ENCODE data around the gene BMERB1. TPM values are rescaled to one million over a fixed set of nuclear protein-coding genes. Genes with fewer than 3 reads are reported as not detected.
A peak's percentile ranks its signal among the peaks of the same experiment; 100 is the strongest.
"Not testable (repeated sequence)": the region's sequence is repeated elsewhere in the genome, so short reads cannot be mapped to it uniquely, and the experiment has no call there.

BMERB1 gene
- polyA plus RNA-seq, 1 donor, result 11.1 TPM

GRCh38 chr16:15443753-15444152, 9.4 kb downstream of the BMERB1 start:
- H3K9me3 ChIP-seq (ENCODE audit: control insufficient read depth, low read depth, low read length), result no peaks in the 10 kb centered on the region
- DNase-seq, result peak in 1 of 2 donors; percentile 36
- no peak overlapping the region for H3K4me3 ChIP-seq (ENCODE audit: low read length)
- peaks cover 7% of the 10 kb centered on the region for H3K4me1 ChIP-seq (ENCODE audit: control insufficient read depth, insufficient read depth, low read length)
- H3K27me3 ChIP-seq (ENCODE audit: control insufficient read depth, insufficient read depth, low read length), result peaks cover 4% of the 10 kb centered on the region
- H3K27ac ChIP-seq (ENCODE audit: low read length), result no peak overlapping the region
- no peaks in the 10 kb centered on the region for H3K36me3 ChIP-seq (ENCODE audit: control insufficient read depth, insufficient read depth, low read length)
- WGBS (ENCODE audit: insufficient coverage, low lambda C conversion rate), result no CpG with 5 or more reads among the region's 4 CpGs

GRCh38 chr16:15444264-15444663, 9.9 kb downstream of the BMERB1 start:
- Histone ChIP-seq H3K27ac (ENCODE audit: low read length) (no peak overlapping the region), H3K4me3 (ENCODE audit: low read length) (no peak overlapping the region), H3K4me1 (ENCODE audit: control insufficient read depth, insufficient read depth, low read length) (peaks cover 7% of the 10 kb centered on the region), H3K9me3 (ENCODE audit: control insufficient read depth, low read depth, low read length) (no peaks in the 10 kb centered on the region), H3K27me3 (ENCODE audit: control insufficient read depth, insufficient read depth, low read length) (peaks cover 4% of the 10 kb centered on the region), H3K36me3 (ENCODE audit: control insufficient read depth, insufficient read depth, low read length) (no peaks in the 10 kb centered on the region)
- DNase-seq, result no peak
- WGBS (ENCODE audit: insufficient coverage, low lambda C conversion rate), result no CpG with 5 or more reads among the region's 3 CpGs

GRCh38 chr16:15445450-15445849, 11.1 kb downstream of the BMERB1 start:
- Histone ChIP-seq H3K4me3 (ENCODE audit: low read length) (no peak overlapping the region), H3K36me3 (ENCODE audit: control insufficient read depth, insufficient read depth, low read length) (no peaks in the 10 kb centered on the region), H3K27ac (ENCODE audit: low read length) (no peak overlapping the region), H3K27me3 (ENCODE audit: control insufficient read depth, insufficient read depth, low read length) (peaks cover 4% of the 10 kb centered on the region), H3K9me3 (ENCODE audit: control insufficient read depth, low read depth, low read length) (no peaks in the 10 kb centered on the region), H3K4me1 (ENCODE audit: control insufficient read depth, insufficient read depth, low read length) (peaks cover 7% of the 10 kb centered on the region)
- no CpG with 5 or more reads among the region's 1 CpG for WGBS (ENCODE audit: insufficient coverage, low lambda C conversion rate)
- DNase-seq, result no peak

- Histone ChIP-seq H3K9me3 (ENCODE audit: control insufficient read depth, low read depth, low read length) (no peaks in the 10 kb centered on the region), H3K4me3 (ENCODE audit: low read length) (no peak overlapping the region), H3K27me3 (ENCODE audit: control insufficient read depth, insufficient read depth, low read length) (peaks cover 4% of the 10 kb centered on the region), H3K27ac (ENCODE audit: low read length) (no peak overlapping the region), H3K36me3 (ENCODE audit: control insufficient read depth, insufficient read depth, low read length) (no peaks in the 10 kb centered on the region), H3K4me1 (ENCODE audit: control insufficient read depth, insufficient read depth, low read length) (peaks cover 5% of the 10 kb centered on the region)
- DNase-seq, result no peak
- 90% methylated on average over 2 of the region's 5 CpGs for WGBS (ENCODE audit: insufficient coverage, low lambda C conversion rate)
These were observed 12.5 kb downstream of the BMERB1 start for GRCh38 chr16:15446901-15447300.

- no peak overlapping the region for H3K27ac ChIP-seq (ENCODE audit: low read length)
These were observed 16.2 kb downstream of the BMERB1 start for GRCh38 chr16:15450624-15451023.

GRCh38 chr16:15451098-15451731, 16.8 kb downstream of the BMERB1 start:
- Histone ChIP-seq H3K27me3 (ENCODE audit: control insufficient read depth, insufficient read depth, low read length) (peaks cover 4% of the 10 kb centered on the region), H3K27ac (ENCODE audit: low read length) (no peak overlapping the region), H3K9me3 (ENCODE audit: control insufficient read depth, low read depth, low read length) (no peaks in the 10 kb centered on the region), H3K36me3 (ENCODE audit: control insufficient read depth, insufficient read depth, low read length) (no peaks in the 10 kb centered on the region), H3K4me1 (ENCODE audit: control insufficient read depth, insufficient read depth, low read length) (peaks cover 8% of the 10 kb centered on the region), H3K4me3 (ENCODE audit: low read length) (no peak overlapping the region)
- WGBS (ENCODE audit: insufficient coverage, low lambda C conversion rate), result 84% methylated on average over 3 of the region's 10 CpGs
- no peak for DNase-seq

More at GRCh38 chr16:15450624-15451023, 16.2 kb downstream of the BMERB1 start:
- Histone ChIP-seq H3K4me3 (ENCODE audit: low read length) (no peak overlapping the region), H3K27me3 (ENCODE audit: control insufficient read depth, insufficient read depth, low read length) (peaks cover 4% of the 10 kb centered on the region), H3K9me3 (ENCODE audit: control insufficient read depth, low read depth, low read length) (no peaks in the 10 kb centered on the region), H3K36me3 (ENCODE audit: control insufficient read depth, insufficient read depth, low read length) (no peaks in the 10 kb centered on the region), H3K4me1 (ENCODE audit: control insufficient read depth, insufficient read depth, low read length) (peaks cover 6% of the 10 kb centered on the region)
- WGBS (ENCODE audit: insufficient coverage, low lambda C conversion rate), result 100% methylated on average over 2 of the region's 6 CpGs
- DNase-seq, result no peak

GRCh38 chr16:15452246-15452855, 18.0 kb downstream of the BMERB1 start:
- Histone ChIP-seq H3K4me1 (ENCODE audit: control insufficient read depth, insufficient read depth, low read length) (peaks cover 16% of the 10 kb centered on the region), H3K27me3 (ENCODE audit: control insufficient read depth, insufficient read depth, low read length) (no peaks in the 10 kb centered on the region), H3K36me3 (ENCODE audit: control insufficient read depth, insufficient read depth, low read length) (no peaks in the 10 kb centered on the region), H3K27ac (ENCODE audit: low read length) (no peak overlapping the region), H3K9me3 (ENCODE audit: control insufficient read depth, low read depth, low read length) (no peaks in the 10 kb centered on the region), H3K4me3 (ENCODE audit: low read length) (no peak overlapping the region)
- DNase-seq, result no peak
- no CpG with 5 or more reads among the region's 8 CpGs for WGBS (ENCODE audit: insufficient coverage, low lambda C conversion rate)

GRCh38 chr16:15453296-15453695, 18.9 kb downstream of the BMERB1 start:
- H3K27me3 ChIP-seq (ENCODE audit: control insufficient read depth, insufficient read depth, low read length); H3K27ac ChIP-seq (ENCODE audit: low read length); H3K36me3 ChIP-seq (ENCODE audit: control insufficient read depth, insufficient read depth, low read length); H3K9me3 ChIP-seq (ENCODE audit: control insufficient read depth, low read depth, low read length); H3K4me3 ChIP-seq (ENCODE audit: low read length); DNase-seq: not testable (repeated sequence)
- WGBS (ENCODE audit: insufficient coverage, low lambda C conversion rate), result no CpG with 5 or more reads among the region's 7 CpGs
- H3K4me1 ChIP-seq (ENCODE audit: control insufficient read depth, insufficient read depth, low read length), result peaks cover 19% of the 10 kb centered on the region

- not testable (repeated sequence) for H3K27ac ChIP-seq (ENCODE audit: low read length)
- 89% methylated on average over 3 of the region's 11 CpGs for WGBS (ENCODE audit: insufficient coverage, low lambda C conversion rate)
These were observed 20.5 kb downstream of the BMERB1 start for GRCh38 chr16:15454933-15455332.

GRCh38 chr16:15457400-15457799, 23.0 kb downstream of the BMERB1 start:
- peak in 1 of 2 donors; percentile 59 for DNase-seq
- H3K27ac ChIP-seq (ENCODE audit: low read length), result no peak overlapping the region

More at GRCh38 chr16:15454933-15455332, 20.5 kb downstream of the BMERB1 start:
- H3K27me3 ChIP-seq (ENCODE audit: control insufficient read depth, insufficient read depth, low read length); H3K36me3 ChIP-seq (ENCODE audit: control insufficient read depth, insufficient read depth, low read length); H3K9me3 ChIP-seq (ENCODE audit: control insufficient read depth, low read depth, low read length); H3K4me3 ChIP-seq (ENCODE audit: low read length): not testable (repeated sequence)
- DNase-seq, result peak in 1 of 2 donors; percentile 62
- H3K4me1 ChIP-seq (ENCODE audit: control insufficient read depth, insufficient read depth, low read length), result peaks cover 19% of the 10 kb centered on the region

GRCh38 chr16:15457958-15458357, 23.6 kb downstream of the BMERB1 start:
- Histone ChIP-seq H3K27ac (ENCODE audit: low read length) (no peak overlapping the region), H3K27me3 (ENCODE audit: control insufficient read depth, insufficient read depth, low read length) (no peaks in the 10 kb centered on the region), H3K9me3 (ENCODE audit: control insufficient read depth, low read depth, low read length) (no peaks in the 10 kb centered on the region), H3K36me3 (ENCODE audit: control insufficient read depth, insufficient read depth, low read length) (no peaks in the 10 kb centered on the region), H3K4me1 (ENCODE audit: control insufficient read depth, insufficient read depth, low read length) (peaks cover 19% of the 10 kb centered on the region), H3K4me3 (ENCODE audit: low read length) (no peak overlapping the region)
- no peak for DNase-seq
- no CpG with 5 or more reads among the region's 4 CpGs for WGBS (ENCODE audit: insufficient coverage, low lambda C conversion rate)

More at GRCh38 chr16:15457400-15457799, 23.0 kb downstream of the BMERB1 start:
- Histone ChIP-seq H3K9me3 (ENCODE audit: control insufficient read depth, low read depth, low read length) (no peaks in the 10 kb centered on the region), H3K4me3 (ENCODE audit: low read length) (no peak overlapping the region), H3K36me3 (ENCODE audit: control insufficient read depth, insufficient read depth, low read length) (no peaks in the 10 kb centered on the region), H3K4me1 (ENCODE audit: control insufficient read depth, insufficient read depth, low read length) (peaks cover 19% of the 10 kb centered on the region), H3K27me3 (ENCODE audit: control insufficient read depth, insufficient read depth, low read length) (no peaks in the 10 kb centered on the region)
- no CpG with 5 or more reads among the region's 3 CpGs for whole genome bisulfite sequencing (ENCODE audit: insufficient coverage, low lambda C conversion rate)
